GM12878 (cell line): ENCODE data around the gene DVL2. TPM values are rescaled to one million over a fixed set of nuclear protein-coding genes. Genes with fewer than 3 reads are reported as not detected.
A peak's percentile ranks its signal among the peaks of the same experiment; 100 is the strongest.

Experiments
- ATAC-seq: fragments of 200-7000 bp; cut with Tn5 transposase; 3 replicates; pipeline ENCODE4 v1.9.1; 2020; ENCODE audit warnings: mild to moderate bottlenecking, moderate library complexity
- BruUV-seq: library from RNA; stranded (reverse); fragments of 400-500 nt; replicated peaks from 2 replicates; lab custom pipeline; 2021; lab: Mats Ljungman, UMichigan
- CTCF ChIA-PET: fragments of 300-600 bp; sonication (Branson Sonifier 250); formaldehyde crosslinking; extraction: SDS; loops from one replicate; lab custom pipeline; 2021; ENCODE audit warnings: inconsistent platforms; lab: Yijun Ruan, JAX
- POLR2A ChIA-PET: fragments of 350-600 bp; formaldehyde crosslinking; extraction: SDS; loops from one replicate; lab custom pipeline; 2021; ENCODE audit warnings: inconsistent platforms; lab: Charles Lee
- RAD21 ChIA-PET: fragments of 300-600 bp; sonication (Branson Sonifier 250); formaldehyde crosslinking; loops from one replicate; lab custom pipeline; 2023; ENCODE audit warnings: antibody characterized with exemption; ENCODE audit not compliant: unreplicated experiment; lab: Charles Lee
- SMC1A ChIA-PET: fragments of 300-600 bp; sonication (Branson Sonifier 250); formaldehyde crosslinking; loops from one replicate; lab custom pipeline; 2023; ENCODE audit not compliant: unreplicated experiment, uncharacterized antibody; lab: Charles Lee
- DNase-seq: peaks from one replicate; pipeline ENCODE4 v3.0.0-alpha.2; 2011; ENCODE audit warnings: low read depth, low spot score
- FAIRE-seq: peaks from 3 replicates; lab custom pipeline; 2011; peaks lifted over from hg19 to GRCh38; lab: Jason Lieb, UNC
- H2AFZ ChIP-seq: 2 replicates; pipeline ENCODE4 v1.6.0; 2011; ENCODE audit warnings: low read depth, low read length, control low read depth; ENCODE audit not compliant: control insufficient read depth
- H3K27ac ChIP-seq: 2 replicates; pipeline ENCODE4 v1.5.1; 2011; ENCODE audit warnings: control low read depth; ENCODE audit not compliant: control insufficient read depth, insufficient read depth
- H3K27me3 ChIP-seq, 2 experiments: replicated peaks in 1 of 2; 2 replicates each; pipeline versions ENCODE4 v1.6.0 to v1.6.1; 2011; ENCODE audit warnings: low read length in 1 of 2; ENCODE audit not compliant: control insufficient read depth in 2 of 2, insufficient read depth in 2 of 2
- H3K36me3 ChIP-seq, 2 experiments: 2 replicates each; pipeline ENCODE4 v1.5.1; 2011; ENCODE audit warnings: low read length in 1 of 2; ENCODE audit not compliant: control insufficient read depth in 2 of 2, insufficient read depth in 2 of 2
- H3K4me1 ChIP-seq: 2 replicates; pipeline ENCODE4 v1.6.1; 2011; ENCODE audit warnings: mild to moderate bottlenecking, low read length, moderate library complexity, mixed read lengths; ENCODE audit not compliant: control insufficient read depth, insufficient read depth
- H3K4me2 ChIP-seq: 2 replicates; pipeline ENCODE4 v1.6.0; 2011; ENCODE audit warnings: control low read depth; ENCODE audit not compliant: control insufficient read depth, insufficient read depth
- H3K4me3 ChIP-seq: fragments of 200-600 bp; sonication (generic); 2 replicates; pipeline ENCODE4 v1.5.1; 2016
- H3K79me2 ChIP-seq: 2 replicates; pipeline ENCODE4 v1.6.0; 2011; ENCODE audit warnings: low read length; ENCODE audit not compliant: control insufficient read depth, insufficient read depth
- H3K9ac ChIP-seq: 2 replicates; pipeline ENCODE4 v1.8.0; 2011; ENCODE audit warnings: low read length, control low read depth, mixed read lengths; ENCODE audit not compliant: control insufficient read depth, insufficient read depth
- H3K9me3 ChIP-seq: replicated peaks from 3 replicates; pipeline ENCODE4 v1.5.1; 2011; ENCODE audit warnings: mild to moderate bottlenecking, low read length; ENCODE audit not compliant: control insufficient read depth, insufficient read depth
- H4K20me1 ChIP-seq: 2 replicates; pipeline ENCODE4 v1.6.0; 2011; ENCODE audit not compliant: control insufficient read depth, insufficient read depth
- BCL3 ChIP-seq: IDR thresholded peaks from 2 replicates; pipeline ENCODE4 v1.6.1; 2011; ENCODE audit warnings: borderline replicate concordance, low read depth, mild to moderate bottlenecking, moderate library complexity, low read length; ENCODE audit not compliant: insufficient read depth, poor library complexity, severe bottlenecking
- GATAD2B ChIP-seq: fragments of 450-650 bp; conservative IDR thresholded peaks from 2 replicates; pipeline ENCODE4 v1.6.1; 2017; ENCODE audit warnings: low read depth, mild to moderate bottlenecking, moderate library complexity
- HDAC6 ChIP-seq: fragments of 200-600 bp; sonication (generic); IDR thresholded peaks from one replicate; pipeline ENCODE4 v1.8.0; 2017; ENCODE audit warnings: antibody characterized with exemption; ENCODE audit not compliant: unreplicated experiment
- KLF5 ChIP-seq: fragments of 450-650 bp; IDR thresholded peaks from 2 replicates; pipeline ENCODE4 v1.6.1; 2014; ENCODE audit warnings: mild to moderate bottlenecking; ENCODE audit not compliant: partially characterized antibody
- MYB ChIP-seq: fragments of 150-350 bp; IDR thresholded peaks from 2 replicates; pipeline ENCODE4 v1.6.1; 2014; ENCODE audit warnings: mild to moderate bottlenecking, low read depth, low read length, borderline replicate concordance
- POLR2A ChIP-seq: IDR thresholded peaks from 2 replicates; pipeline ENCODE4 v1.6.1; 2011; ENCODE audit warnings: low read depth, mild to moderate bottlenecking, low read length
- POLR2AphosphoS2 ChIP-seq: IDR thresholded peaks from 2 replicates; pipeline ENCODE4 v1.6.1; 2011; ENCODE audit warnings: low read depth, mild to moderate bottlenecking, low read length, improper control_type of control experiment, moderate library complexity
- TCF3 ChIP-seq: IDR thresholded peaks from 2 replicates; pipeline ENCODE4 v1.6.1; 2012; ENCODE audit warnings: low read depth, mild to moderate bottlenecking, low read length, borderline replicate concordance; ENCODE audit not compliant: insufficient read depth
- YBX1 ChIP-seq: fragments of 450-650 bp; IDR thresholded peaks from 2 replicates; pipeline ENCODE4 v1.6.1; 2016; ENCODE audit warnings: antibody characterized with exemption
- WGBS: methylation state at CpG from one replicate; pipeline ENCODE4 v1.1.6; 2016; ENCODE audit warnings: low lambda C conversion rate; ENCODE audit not compliant: insufficient replicate concordance, insufficient coverage; ENCODE audit errors: missing lambda C conversion rate; 5-methylcytosine and 5-hydroxymethylcytosine counted together
- in situ Hi-C: fragments of 300-500 bp; cut with MboI; formaldehyde crosslinking; loops from 9 replicates; pipeline ENCODE4 v1.14.3; 2018; ENCODE audit warnings: mixed read lengths
- intact Hi-C: fragments of 100-400 bp; cut with micrococcal nuclease; formaldehyde crosslinking; loops from one replicate; pipeline ENCODE4 v1.14.2; 2022; ENCODE audit not compliant: unreplicated experiment
- polyA plus RNA-seq, 11 experiments: library from polyadenylated mRNA; depleted of rRNA in 4 of 11; unstranded in 6 of 11; stranded (reverse) in 5 of 11; fragments of >200 nt; fragmentation: Nextera tagmentation in 4 of 11; fragmentation: Illumina TruSeq in 1 of 11; extraction: Ambion mirVana in 4 of 11; extraction: Trizol in 1 of 11; gene quantifications; 1 replicate in 1 of 11; 2 replicates in 10 of 11; pipeline versions ENCODE4 v1.2.1 to v1.2.3, GENCODE V29; 2011 to 2016; ENCODE audit warnings: inconsistent platforms in 2 of 11, missing spikeins in 2 of 11, low read depth in 1 of 11
- total RNA-seq, 4 experiments: library from RNA; depleted of rRNA in 3 of 4; stranded (reverse); fragments of >200 nt in 3 of 4; fragmentation: Illumina TruSeq in 1 of 4; extraction: Trizol in 1 of 4; gene quantifications; 2 replicates each; pipeline versions ENCODE4 v1.2.1 to v1.2.3, GENCODE V29; 2013 to 2021

DVL2 gene
- total and polyA plus RNA-seq, 10 of the 15 experiments (the other 5 are each of a cell fraction or from before 2014, with no cell fraction given) = 0.97 to 44.8 (median 23.2) TPM

- Histone ChIP-seq H3K9me3 (no peaks in the 10 kb centered on the region), H3K4me1 (peaks cover 12% of the 10 kb centered on the region), H4K20me1 (no peaks in the 10 kb centered on the region), H3K79me2 (peaks cover 14% of the 10 kb centered on the region), H3K36me3 (peaks cover 15% of the 10 kb centered on the region in 2 experiments), H3K4me2 (peak overlapping the region; percentile 97), H3K27me3 (no peaks in the 10 kb centered on the region), H3K9ac (no peak overlapping the region), H3K4me3 (no peak overlapping the region), H2AFZ (no peak overlapping the region), H3K27ac (no peak overlapping the region)
- WGBS = 84% methylated on average over 10 of the region's 10 CpGs
- no peak for DNase-seq
- no peak for ATAC-seq
- CTCF ChIA-PET = interaction anchor here (0.6 to 5.1 kb wide), 20 partner anchors 11 to 175 kb away, joined by 3 to 70 read pairs (median 5); partner anchors contain the start of genes ACAP1, DVL2, GABARAP and PHF23
- RAD21 ChIA-PET = interaction anchor here (0.5 to 3.2 kb wide), 14 partner anchors 13 to 186 kb away, joined by 3 to 51 read pairs (median 4); partner anchors contain the start of genes CTDNEP1, DVL2, ELP5 and GABARAP
- TF ChIP-seq HDAC6 = no peak
- peak; percentile 60; the same call in 1 of the 2 replicates for TF ChIP-seq POLR2A
- TF ChIP-seq MYB = no peak
- no peak for TF ChIP-seq BCL3
- TF ChIP-seq KLF5 = no peak
- TF ChIP-seq YBX1 = no peak
- 0 out of 2 replicates have a peak, but pooled peaks have one; percentile 28 for TF ChIP-seq POLR2AphosphoS2
- TF ChIP-seq TCF3 = no peak
- no peak for TF ChIP-seq GATAD2B
- POLR2A ChIA-PET = interaction anchor here (0.5 to 5.9 kb wide), 14 partner anchors 9 to 1733 kb away, joined by 3 to 60 read pairs (median 4); partner anchors contain the start of genes CTDNEP1, DVL2, ELP5 and GABARAP
- in situ Hi-C loops = no loop called here
- no peak for FAIRE-seq
- BruUV-seq = no TSS peak
- intact Hi-C loops = no loop called here
- SMC1A ChIA-PET = interaction anchor here (0.6 to 4.8 kb wide), 11 partner anchors 13 to 175 kb away, joined by 3 to 34 read pairs (median 5); partner anchors contain the start of genes DVL2 and GABARAP
Measured at GRCh38 chr17:7221278-7222092, 12.8 kb downstream of the DVL2 start.
